MCF 10A (cell line): ENCODE measurements around the gene FGGY. TPM values are rescaled to one million over a fixed set of nuclear protein-coding genes. Genes with fewer than 3 reads are reported as not detected.

Experiments used
- BruUV-seq: library from RNA; stranded (reverse); fragments of 400-500 nt; replicated peaks from 2 replicates; lab custom pipeline; 2021; lab: Mats Ljungman, UMichigan
- CTCF ChIA-PET: fragments of 300-600 bp; sonication (Branson Sonifier 250); formaldehyde crosslinking; extraction: SDS; loops from one replicate; lab custom pipeline; 2021; ENCODE audit warnings: antibody characterized with exemption, inconsistent platforms; lab: Yijun Ruan, JAX
- POLR2A ChIA-PET: fragments of 300-600, 350-650 bp; sonication (Branson Sonifier 250); formaldehyde crosslinking; extraction: SDS; loops from one replicate; lab custom pipeline; 2020; ENCODE audit warnings: antibody characterized with exemption, inconsistent platforms; lab: Yijun Ruan, JAX
- DNase-seq: peaks from one replicate; pipeline ENCODE4 v3.0.0-alpha.2; 2018; ENCODE audit not compliant: unreplicated experiment
- H3K27ac Mint-ChIP-seq: one replicate; pipeline ENCODE4 v1.8.0; 2022; ENCODE audit warnings: mild to moderate bottlenecking, low read depth, mixed read lengths; ENCODE audit not compliant: unreplicated experiment
- H3K27me3 Mint-ChIP-seq: one replicate; pipeline ENCODE4 v1.8.0; 2022; ENCODE audit warnings: mixed read lengths; ENCODE audit not compliant: insufficient read depth, unreplicated experiment
- H3K36me3 Mint-ChIP-seq: one replicate; pipeline ENCODE4 v1.8.0; 2022; ENCODE audit warnings: mild to moderate bottlenecking, moderate library complexity, mixed read lengths; ENCODE audit not compliant: insufficient read depth, unreplicated experiment
- H3K4me1 Mint-ChIP-seq: one replicate; pipeline ENCODE4 v1.8.0; 2022; ENCODE audit warnings: mixed read lengths; ENCODE audit not compliant: insufficient read depth, unreplicated experiment
- H3K4me3 Mint-ChIP-seq: one replicate; pipeline ENCODE4 v1.8.0; 2022; ENCODE audit warnings: mild to moderate bottlenecking, moderate library complexity, mixed read lengths; ENCODE audit not compliant: unreplicated experiment
- H3K9me3 Mint-ChIP-seq: one replicate; pipeline ENCODE4 v1.8.0; 2022; ENCODE audit warnings: mixed read lengths; ENCODE audit not compliant: unreplicated experiment
- intact Hi-C: fragments of 100-400 bp; cut with micrococcal nuclease; formaldehyde crosslinking; loops from 2 replicates; pipeline ENCODE4 v1.14.1; 2022
- total RNA-seq: library from RNA; stranded (reverse); gene quantifications from 2 replicates; pipeline ENCODE4 v1.2.3, GENCODE V29; 2022
- TF ChIP-seq, protein P1 (sequence below): fragments of 200-600 bp; IDR thresholded peaks from one replicate; pipeline ENCODE4 v1.8.0; 2022; ENCODE audit warnings: antibody characterized with exemption, mild to moderate bottlenecking; ENCODE audit not compliant: unreplicated experiment

The FGGY gene
- total RNA-seq, 1 experiment from 2014 or later: 10.6 TPM

DNA sequence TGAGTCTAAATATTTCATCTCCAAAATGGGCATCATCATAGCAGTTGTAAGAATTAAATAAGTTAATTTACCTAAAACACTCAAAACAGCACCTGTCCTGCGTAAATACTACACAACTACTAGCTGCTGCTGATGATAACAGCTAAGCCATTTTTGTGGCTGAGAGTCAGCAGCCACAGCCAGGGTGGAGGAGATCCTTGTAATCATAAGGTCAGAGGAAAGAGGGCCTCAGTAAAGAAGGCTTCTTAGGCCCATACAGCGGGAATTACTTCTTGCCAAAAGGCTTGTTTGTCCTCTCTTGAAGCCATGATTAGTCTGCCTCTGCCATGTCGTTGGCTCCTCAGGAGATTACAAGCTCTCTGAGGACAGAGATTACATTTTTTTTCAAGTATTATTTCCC, 245.0 kb downstream of the FGGY start:
- no peaks in the 10 kb centered on the region for H3K4me1 Mint-ChIP-seq
- no peaks in the 10 kb centered on the region for H3K27me3 Mint-ChIP-seq
- POLR2A ChIA-PET: interaction anchor here (0.6 to 1.3 kb wide), 2 partner anchors 133 to 354 kb away, joined by 3 read pairs; no protein-coding TSS in a partner anchor

GRCh38 chr1:59543211-59543668, 246.3 kb downstream of the FGGY start:
- POLR2A ChIA-PET: interaction anchor here (0.7 to 1.6 kb wide), 3 partner anchors 42 to 131 kb away, joined by 3 read pairs; no protein-coding TSS in a partner anchor

More for the DNA sequence above, 245.0 kb downstream of the FGGY start:
- TF ChIP-seq, protein P1, sequence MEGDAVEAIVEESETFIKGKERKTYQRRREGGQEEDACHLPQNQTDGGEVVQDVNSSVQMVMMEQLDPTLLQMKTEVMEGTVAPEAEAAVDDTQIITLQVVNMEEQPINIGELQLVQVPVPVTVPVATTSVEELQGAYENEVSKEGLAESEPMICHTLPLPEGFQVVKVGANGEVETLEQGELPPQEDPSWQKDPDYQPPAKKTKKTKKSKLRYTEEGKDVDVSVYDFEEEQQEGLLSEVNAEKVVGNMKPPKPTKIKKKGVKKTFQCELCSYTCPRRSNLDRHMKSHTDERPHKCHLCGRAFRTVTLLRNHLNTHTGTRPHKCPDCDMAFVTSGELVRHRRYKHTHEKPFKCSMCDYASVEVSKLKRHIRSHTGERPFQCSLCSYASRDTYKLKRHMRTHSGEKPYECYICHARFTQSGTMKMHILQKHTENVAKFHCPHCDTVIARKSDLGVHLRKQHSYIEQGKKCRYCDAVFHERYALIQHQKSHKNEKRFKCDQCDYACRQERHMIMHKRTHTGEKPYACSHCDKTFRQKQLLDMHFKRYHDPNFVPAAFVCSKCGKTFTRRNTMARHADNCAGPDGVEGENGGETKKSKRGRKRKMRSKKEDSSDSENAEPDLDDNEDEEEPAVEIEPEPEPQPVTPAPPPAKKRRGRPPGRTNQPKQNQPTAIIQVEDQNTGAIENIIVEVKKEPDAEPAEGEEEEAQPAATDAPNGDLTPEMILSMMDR: no peak
- H3K27ac Mint-ChIP-seq: no peak overlapping the region
- no peak for DNase-seq
- H3K9me3 Mint-ChIP-seq: no peaks in the 10 kb centered on the region
- H3K4me3 Mint-ChIP-seq: no peak overlapping the region
- BruUV-seq: no TSS peak
- CTCF ChIA-PET: no interaction called here
- intact Hi-C loops: no loop called here
- peaks cover 4% of the 10 kb centered on the region for H3K36me3 Mint-ChIP-seq

GRCh38 chr1:59544615-59545293, 247.9 kb downstream of the FGGY start:
- POLR2A ChIA-PET: interaction anchor here (1.6 kb wide), 1 partner anchor 45 kb away, joined by 3 read pairs; no protein-coding TSS in a partner anchor

More at GRCh38 chr1:59543211-59543668, 246.3 kb downstream of the FGGY start:
- Mint-ChIP-seq H3K4me3 (no peak overlapping the region), H3K4me1 (no peaks in the 10 kb centered on the region), H3K9me3 (no peaks in the 10 kb centered on the region), H3K27me3 (no peaks in the 10 kb centered on the region), H3K36me3 (peaks cover 4% of the 10 kb centered on the region), H3K27ac (no peak overlapping the region)
- TF ChIP-seq, protein P1: no peak
- no TSS peak for BruUV-seq
- no peak for DNase-seq
- intact Hi-C loops: no loop called here
- CTCF ChIA-PET: interaction anchor here (1.0 kb wide), 1 partner anchor 113 kb away, joined by 4 read pairs; no protein-coding TSS in a partner anchor

DNA sequence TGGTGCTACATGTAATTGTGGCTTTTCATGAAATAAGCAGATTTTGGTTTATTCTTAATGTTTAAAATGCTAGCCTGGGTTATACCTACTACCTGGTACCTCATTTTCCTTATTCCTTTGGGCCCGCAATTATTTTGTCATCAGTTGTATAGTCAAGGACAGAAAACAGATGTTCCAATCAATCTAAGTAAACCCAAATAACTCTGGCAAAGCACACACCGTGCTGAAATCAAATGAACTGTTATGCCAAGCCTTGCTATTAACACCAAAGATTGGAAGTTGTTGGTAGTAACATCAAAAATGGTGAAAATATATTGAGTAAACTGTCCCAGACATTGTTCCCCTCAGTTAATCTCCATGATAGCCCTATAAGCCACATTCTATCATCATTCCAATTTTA, 248.9 kb downstream of the FGGY start:
- Mint-ChIP-seq H3K4me1 (peaks cover 11% of the 10 kb centered on the region), H3K36me3 (peaks cover 4% of the 10 kb centered on the region), H3K27ac (no peak overlapping the region), H3K27me3 (no peaks in the 10 kb centered on the region), H3K9me3 (no peaks in the 10 kb centered on the region), H3K4me3 (no peak overlapping the region)
- intact Hi-C loops: no loop called here
- DNase-seq: no peak
- POLR2A ChIA-PET: no interaction called here
- CTCF ChIA-PET: interaction anchor here (0.6 kb wide), 1 partner anchor 1710 kb away, joined by 3 read pairs; no protein-coding TSS in a partner anchor
- no TSS peak for BruUV-seq
- TF ChIP-seq, protein P1: no peak

More at GRCh38 chr1:59544615-59545293, 247.9 kb downstream of the FGGY start:
- CTCF ChIA-PET: no interaction called here
- Mint-ChIP-seq H3K9me3 (no peaks in the 10 kb centered on the region), H3K4me3 (no peak overlapping the region), H3K36me3 (peaks cover 4% of the 10 kb centered on the region), H3K27ac (no peak overlapping the region), H3K27me3 (no peaks in the 10 kb centered on the region), H3K4me1 (peaks cover 3% of the 10 kb centered on the region)
- no peak for DNase-seq
- intact Hi-C loops: no loop called here
- BruUV-seq: no TSS peak
- TF ChIP-seq, protein P1: no peak
